CD8-positive, alpha-beta memory T cell (primary cell): ENCODE measurements around the gene SAPCD1. TPM values are rescaled to one million over a fixed set of nuclear protein-coding genes. Genes with fewer than 3 reads are reported as not detected.

Experiments used
- CTCF ChIA-PET: fragments of 350-600 bp; sonication (Branson Sonifier 250); formaldehyde crosslinking; loops from one replicate; lab custom pipeline; 2021; ENCODE audit warnings: antibody characterized with exemption; lab: Charles Lee
- POLR2A ChIA-PET: fragments of 350-600 bp; sonication (Branson Sonifier 250); formaldehyde crosslinking; loops from one replicate; lab custom pipeline; 2021; ENCODE audit warnings: antibody characterized with exemption; lab: Charles Lee
- DNase-seq, 5 donors: peaks; one replicate each; pipeline versions ENCODE4 v3.0.0 to v3.0.0-alpha.2; 2020 to 2022; ENCODE audit warnings: mixed read lengths in 1 of 5
- H3K27ac ChIP-seq: one replicate; pipeline ENCODE4 v1.7.0; 2013; ENCODE audit warnings: low read depth, mild to moderate bottlenecking, low read length, moderate library complexity
- H3K27me3 ChIP-seq: 2 replicates; pipeline ENCODE4 v1.7.0; 2013; ENCODE audit warnings: low read length, mild to moderate bottlenecking; ENCODE audit not compliant: insufficient read depth, poor library complexity, severe bottlenecking
- H3K36me3 ChIP-seq: 2 replicates; pipeline ENCODE4 v1.7.0; 2013; ENCODE audit warnings: mild to moderate bottlenecking, low read length, moderate library complexity; ENCODE audit not compliant: insufficient read depth
- H3K4me1 ChIP-seq: 2 replicates; pipeline ENCODE4 v1.7.0; 2013; ENCODE audit warnings: mild to moderate bottlenecking, low read length, moderate library complexity; ENCODE audit not compliant: insufficient read depth
- H3K4me3 ChIP-seq: 2 replicates; pipeline ENCODE4 v1.7.0; 2013; ENCODE audit warnings: mild to moderate bottlenecking, low read length
- H3K9me3 ChIP-seq: 2 replicates; pipeline ENCODE4 v1.7.0; 2013; ENCODE audit warnings: mild to moderate bottlenecking, low read length
- H3K27ac Mint-ChIP-seq, 8 donors: one replicate each; pipeline ENCODE4 v1.8.0; 2020 to 2021; ENCODE audit warnings: mixed read lengths in 8 of 8, mild to moderate bottlenecking in 6 of 8, inconsistent platforms in 3 of 8, moderate library complexity in 3 of 8
- H3K27me3 Mint-ChIP-seq, 2 donors: one replicate each; pipeline ENCODE4 v1.8.0; 2020 to 2021; ENCODE audit warnings: mixed read lengths in 2 of 2, mild to moderate bottlenecking in 1 of 2, moderate library complexity in 1 of 2
- H3K36me3 Mint-ChIP-seq, 3 donors: one replicate each; pipeline ENCODE4 v1.8.0; 2020 to 2021; ENCODE audit warnings: mixed read lengths in 3 of 3, inconsistent platforms in 1 of 3, mild to moderate bottlenecking in 1 of 3
- H3K4me1 Mint-ChIP-seq, 3 donors: one replicate each; pipeline ENCODE4 v1.8.0; 2020 to 2021; ENCODE audit warnings: mixed read lengths in 3 of 3, inconsistent platforms in 1 of 3, mild to moderate bottlenecking in 1 of 3
- H3K4me3 Mint-ChIP-seq, 7 donors: one replicate each; pipeline ENCODE4 v1.8.0; 2020 to 2021; ENCODE audit warnings: mixed read lengths in 7 of 7, mild to moderate bottlenecking in 6 of 7, moderate library complexity in 4 of 7, inconsistent platforms in 2 of 7
- H3K9me3 Mint-ChIP-seq, 5 donors: one replicate each; pipeline ENCODE4 v1.8.0; 2020 to 2022; ENCODE audit warnings: mixed read lengths in 5 of 5, mild to moderate bottlenecking in 3 of 5, moderate library complexity in 2 of 5, inconsistent platforms in 1 of 5
- polyA plus RNA-seq: library from polyadenylated mRNA; unstranded; fragments of 300-500 nt; fragmentation: Illumina TruSeq; gene quantifications from one replicate; pipeline ENCODE4 v1.2.3, GENCODE V29; 2021
- total RNA-seq, 2 experiments: library from RNA; stranded (reverse); gene quantifications; one replicate each; pipeline ENCODE4 v1.2.3, GENCODE V29; 2021

The SAPCD1 gene
- total and polyA plus RNA-seq, 3 experiments from 2014 or later = 6.1 to 7.0 TPM; not detected in 1

- Histone ChIP-seq H3K36me3 (no peaks in the 10 kb centered on the region), H3K27me3 (no peaks in the 10 kb centered on the region), H3K4me3 (no peak overlapping the region), H3K9me3 (no peaks in the 10 kb centered on the region), H3K4me1 (no peaks in the 10 kb centered on the region), H3K27ac (no peak overlapping the region)
- Mint-ChIP-seq H3K36me3 (no peaks in the 10 kb centered on the region), H3K27me3 (peaks cover 0 to 2% of the 10 kb centered on the region in 2 donors), H3K9me3 (no peaks in the 10 kb centered on the region), H3K27ac (peak overlapping the region in 1 of 8 donors; percentile 38), H3K4me3 (no peak overlapping the region), H3K4me1 (peaks cover 0 to 9% (median 2%) of the 10 kb centered on the region in 3 donors)
- ChIA-PET POLR2A (no interaction called here), CTCF (interaction anchor here (0.9 kb wide), 1 partner anchor 140 kb away, joined by 3 read pairs; no protein-coding TSS in a partner anchor)
- no peak for DNase-seq
Observed at GRCh38 chr6:31720196-31720770, 42.2 kb upstream of the SAPCD1 start.

GRCh38 chr6:31721351-31722020 is 41.0 kb upstream of the SAPCD1 start, which contains the start of gene LY6G6C:
Gene LY6G6C, minus strand, starts transcription at chr6:31721746. Its CDS starts 67 bp downstream, at chr6:31721679.
- Histone ChIP-seq H3K27ac (no peak within 1 kb of the TSS), H3K4me3 (no peak within 1 kb of the TSS), H3K36me3 (no peaks in the 10 kb centered on the region), H3K4me1 (peaks cover 4% of the 10 kb centered on the region), H3K27me3 (no peaks in the 10 kb centered on the region), H3K9me3 (no peaks in the 10 kb centered on the region)
- H3K4me3 Mint-ChIP-seq = peak within 1 kb of the TSS in 1 of 7 donors; percentile 41
- H3K27ac Mint-ChIP-seq = peak within 1 kb of the TSS in 1 of 8 donors; percentile 80
- ChIA-PET POLR2A (no interaction called here), CTCF (no interaction called here)
- H3K9me3 Mint-ChIP-seq = no peaks in the 10 kb centered on the region
- peaks cover 0 to 5% (median 0%) of the 10 kb centered on the region in 3 donors for H3K36me3 Mint-ChIP-seq
- peaks cover 4 to 9% (median 6%) of the 10 kb centered on the region in 3 donors for H3K4me1 Mint-ChIP-seq
- H3K27me3 Mint-ChIP-seq = peaks cover 0 to 2% of the 10 kb centered on the region in 2 donors
- peak in 1 of 5 donors; percentile 30 for DNase-seq

DNA sequence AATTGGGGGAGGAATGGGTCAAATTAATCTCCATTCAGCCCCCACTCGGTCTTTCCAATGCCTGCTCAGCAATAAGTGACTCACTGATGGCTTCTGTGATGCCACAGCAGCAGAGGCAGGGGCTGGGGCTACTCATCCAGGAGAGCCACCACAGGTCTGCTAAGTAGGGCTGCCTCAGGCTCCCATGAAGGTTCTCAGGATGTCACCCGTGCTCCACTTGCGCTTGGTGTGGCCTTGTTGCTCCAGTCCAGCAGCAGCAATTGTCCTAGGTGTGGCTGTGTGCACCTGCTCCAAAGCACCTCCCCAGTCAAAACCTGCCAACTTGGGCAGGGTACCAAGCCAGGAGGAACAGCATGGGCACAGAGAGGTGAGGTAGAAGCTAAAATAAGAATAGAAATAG is 40.3 kb upstream of the SAPCD1 start:
- H3K27ac ChIP-seq = no peak overlapping the region
- no peaks in the 10 kb centered on the region for H3K9me3 Mint-ChIP-seq
- H3K36me3 Mint-ChIP-seq = peaks cover 0 to 6% (median 2%) of the 10 kb centered on the region in 3 donors
- peaks cover 4 to 9% (median 6%) of the 10 kb centered on the region in 3 donors for H3K4me1 Mint-ChIP-seq
- no peak for DNase-seq
- no peak overlapping the region for H3K4me3 ChIP-seq
- peaks cover 7% of the 10 kb centered on the region for H3K4me1 ChIP-seq
- H3K9me3 ChIP-seq = no peaks in the 10 kb centered on the region
- H3K27ac Mint-ChIP-seq = peak overlapping the region in 1 of 8 donors; percentile 47
- no peak overlapping the region for H3K4me3 Mint-ChIP-seq
- no peaks in the 10 kb centered on the region for H3K27me3 ChIP-seq
- ChIA-PET POLR2A (no interaction called here), CTCF (no interaction called here)
- peaks cover under 1% of the 10 kb centered on the region for H3K36me3 ChIP-seq
- peaks cover 0 to 2% of the 10 kb centered on the region in 2 donors for H3K27me3 Mint-ChIP-seq

- Histone ChIP-seq H3K36me3 (peaks cover 4% of the 10 kb centered on the region), H3K27ac (no peak within 1 kb of the TSS), H3K9me3 (no peaks in the 10 kb centered on the region), H3K4me1 (peaks cover 17% of the 10 kb centered on the region), H3K27me3 (no peaks in the 10 kb centered on the region), H3K4me3 (no peak within 1 kb of the TSS)
- POLR2A ChIA-PET = interaction anchor here (0.6 to 0.7 kb wide), 2 partner anchors 112 to 146 kb away, joined by 3 to 4 read pairs; no protein-coding TSS in a partner anchor
- Mint-ChIP-seq H3K27me3 (peaks cover 0 to 2% of the 10 kb centered on the region in 2 donors), H3K4me3 (no peak within 1 kb of the TSS), H3K27ac (peak within 1 kb of the TSS in 3 of 8 donors; percentile 20 to 64 (median 46)), H3K4me1 (peaks cover 10 to 15% (median 13%) of the 10 kb centered on the region in 3 donors), H3K36me3 (peaks cover 0 to 10% (median 2%) of the 10 kb centered on the region in 3 donors), H3K9me3 (no peaks in the 10 kb centered on the region)
- no peak for DNase-seq
- CTCF ChIA-PET = interaction anchor here (0.9 to 1.3 kb wide), 5 partner anchors 16 to 172 kb away, joined by 3 to 4 read pairs (median 3); partner anchors contain the start of gene MSH5
Observed at GRCh38 chr6:31723245-31723979, 39.0 kb upstream of the SAPCD1 start, which contains the start of gene MPIG6B. Gene MPIG6B, plus strand, starts transcription at chr6:31723373. Its CDS starts 11 bp downstream, at chr6:31723384.

DNA sequence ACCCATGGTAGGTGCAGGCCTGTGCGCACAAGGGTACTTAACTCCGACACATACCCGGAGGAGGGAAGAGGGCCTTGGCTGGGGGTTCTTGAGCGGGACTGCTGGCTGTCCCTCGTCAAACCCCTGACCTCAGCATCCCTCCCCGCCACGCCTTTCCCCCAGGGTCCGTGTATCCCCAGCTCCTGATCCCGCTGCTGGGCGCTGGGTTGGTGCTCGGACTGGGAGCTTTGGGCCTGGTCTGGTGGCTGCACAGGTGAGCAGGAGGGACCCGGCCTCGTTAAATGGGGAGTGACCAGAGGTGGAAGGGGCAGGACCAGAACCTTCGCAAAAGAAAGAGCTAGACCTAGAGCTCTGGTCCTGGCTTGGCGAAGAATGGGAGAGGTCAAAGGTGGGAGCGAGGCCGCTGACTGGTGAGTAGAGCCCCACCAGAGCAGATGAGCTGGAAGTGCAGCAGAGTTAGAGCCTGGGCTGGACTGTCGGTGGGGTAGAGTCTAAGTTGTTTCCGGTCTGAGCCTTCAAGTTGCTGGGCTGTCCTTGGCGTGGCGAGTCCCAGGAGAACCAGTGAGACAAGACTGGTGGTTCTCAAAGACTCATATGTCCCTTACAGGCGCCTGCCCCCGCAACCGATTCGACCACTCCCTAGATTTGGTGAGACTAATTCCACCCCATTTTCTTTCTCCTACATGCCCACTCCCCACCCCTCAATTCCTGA is 38.3 kb upstream of the SAPCD1 start:
- H3K4me3 Mint-ChIP-seq = no peak overlapping the region
- no peaks in the 10 kb centered on the region for H3K9me3 Mint-ChIP-seq
- peak overlapping the region in 2 of 8 donors; percentile 18 to 20 for H3K27ac Mint-ChIP-seq
- ChIA-PET POLR2A (interaction anchor here (0.7 kb wide), 1 partner anchor 67 kb away, joined by 4 read pairs; no protein-coding TSS in a partner anchor), CTCF (interaction anchor here (1.3 kb wide), 1 partner anchor 106 kb away, joined by 4 read pairs; no protein-coding TSS in a partner anchor)
- Histone ChIP-seq H3K4me3 (no peak overlapping the region), H3K27ac (no peak overlapping the region), H3K4me1 (peaks cover 25% of the 10 kb centered on the region), H3K27me3 (no peaks in the 10 kb centered on the region), H3K36me3 (peaks cover 4% of the 10 kb centered on the region), H3K9me3 (no peaks in the 10 kb centered on the region)
- H3K36me3 Mint-ChIP-seq = peaks cover 0 to 10% (median 2%) of the 10 kb centered on the region in 3 donors
- H3K27me3 Mint-ChIP-seq = no peaks in the 10 kb centered on the region
- DNase-seq = no peak
- H3K4me1 Mint-ChIP-seq = peaks cover 15 to 21% (median 18%) of the 10 kb centered on the region in 3 donors

DNA sequence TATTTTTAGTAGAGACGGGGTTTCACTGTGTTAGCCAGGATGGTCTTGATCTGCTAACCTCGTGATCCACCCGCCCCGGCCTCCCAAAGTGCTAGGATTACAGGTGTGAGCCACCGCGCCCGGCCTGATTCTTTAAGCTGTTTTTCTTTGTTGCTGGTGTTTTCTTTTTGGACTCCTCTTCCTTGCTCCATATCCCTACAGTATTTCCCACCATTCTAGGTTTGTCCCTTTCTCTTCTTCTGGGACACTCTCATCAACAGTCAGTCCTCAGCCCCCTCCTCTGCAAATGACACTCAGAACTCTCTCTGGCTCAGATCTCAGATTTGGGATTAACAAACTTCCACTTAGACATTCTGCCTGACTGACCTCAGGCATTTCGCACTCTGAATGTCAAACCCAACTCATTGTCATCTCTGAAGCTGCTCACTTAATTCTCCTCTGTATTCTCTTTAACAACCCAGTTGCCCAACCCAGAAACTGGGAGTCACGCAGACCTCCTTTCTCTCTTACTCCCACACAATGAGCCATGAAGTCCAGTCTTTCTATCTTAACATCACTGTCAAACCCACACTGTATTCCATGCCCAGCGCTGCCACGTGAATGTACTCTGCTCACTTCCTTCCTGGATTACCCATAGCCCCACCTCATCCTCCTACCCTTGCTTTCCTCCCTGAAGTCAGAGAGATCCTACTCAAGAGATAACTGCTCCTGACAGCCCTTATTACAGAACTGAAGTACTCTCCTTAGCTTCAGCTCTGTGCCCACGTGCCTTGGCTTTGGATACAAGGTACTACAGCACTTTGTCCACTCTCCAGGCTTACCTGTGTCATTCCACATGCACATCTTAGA is 36.7 kb upstream of the SAPCD1 start:
- no peak overlapping the region for H3K27ac ChIP-seq
- H3K4me3 ChIP-seq = no peak overlapping the region
- no peaks in the 10 kb centered on the region for H3K9me3 Mint-ChIP-seq
- H3K36me3 Mint-ChIP-seq = peaks cover 0 to 23% (median 5%) of the 10 kb centered on the region in 3 donors
- H3K36me3 ChIP-seq = peaks cover 4% of the 10 kb centered on the region
- H3K9me3 ChIP-seq = no peaks in the 10 kb centered on the region
- peaks cover 24 to 35% (median 28%) of the 10 kb centered on the region in 3 donors for H3K4me1 Mint-ChIP-seq
- CTCF ChIA-PET = interaction anchor here (0.9 to 1.4 kb wide), 2 partner anchors 12 to 44 kb away, joined by 3 to 5 read pairs; no protein-coding TSS in a partner anchor
- no peak for DNase-seq
- peaks cover 34% of the 10 kb centered on the region for H3K4me1 ChIP-seq
- peak overlapping the region in 1 of 7 donors; percentile 18 for H3K4me3 Mint-ChIP-seq
- no peaks in the 10 kb centered on the region for H3K27me3 Mint-ChIP-seq
- POLR2A ChIA-PET = interaction anchor here (0.9 to 1.4 kb wide), 2 partner anchors 9 to 21 kb away, joined by 3 to 6 read pairs; no protein-coding TSS in a partner anchor
- H3K27ac Mint-ChIP-seq = peak overlapping the region in 5 of 8 donors; percentile 0 to 43 (median 19)
- no peaks in the 10 kb centered on the region for H3K27me3 ChIP-seq
